ENCODE data around the gene SLC2A11.

DNA sequence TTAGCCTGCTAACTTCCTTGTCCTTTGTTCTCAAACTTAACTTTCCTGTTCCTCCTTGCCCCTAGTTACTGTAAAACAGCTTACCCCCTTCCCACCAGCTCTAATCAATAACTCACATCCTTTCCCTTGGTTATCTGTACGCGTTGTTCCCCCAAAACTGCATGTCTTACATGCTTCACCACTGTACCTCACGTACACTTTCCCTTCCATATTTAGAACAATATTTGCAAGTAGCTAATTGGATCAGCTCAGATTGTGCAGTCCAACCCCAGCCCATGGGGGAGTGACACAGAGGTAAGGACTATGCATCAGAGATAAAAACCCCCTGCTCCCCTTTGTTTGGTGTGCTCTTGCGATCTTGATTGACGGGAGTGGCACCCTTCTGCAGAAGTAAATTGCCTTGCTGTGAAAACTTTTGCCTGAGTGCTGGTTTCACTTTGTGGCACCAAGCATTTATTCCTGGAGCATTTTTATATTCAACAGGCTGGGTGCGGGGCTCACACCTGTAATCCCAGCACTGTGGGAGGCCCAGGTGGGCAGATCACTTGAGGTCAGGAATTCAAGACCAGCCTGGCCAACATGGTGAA, 67.4 kb downstream of the SLC2A11 start:
- TF ChIP-seq, protein P1, sequence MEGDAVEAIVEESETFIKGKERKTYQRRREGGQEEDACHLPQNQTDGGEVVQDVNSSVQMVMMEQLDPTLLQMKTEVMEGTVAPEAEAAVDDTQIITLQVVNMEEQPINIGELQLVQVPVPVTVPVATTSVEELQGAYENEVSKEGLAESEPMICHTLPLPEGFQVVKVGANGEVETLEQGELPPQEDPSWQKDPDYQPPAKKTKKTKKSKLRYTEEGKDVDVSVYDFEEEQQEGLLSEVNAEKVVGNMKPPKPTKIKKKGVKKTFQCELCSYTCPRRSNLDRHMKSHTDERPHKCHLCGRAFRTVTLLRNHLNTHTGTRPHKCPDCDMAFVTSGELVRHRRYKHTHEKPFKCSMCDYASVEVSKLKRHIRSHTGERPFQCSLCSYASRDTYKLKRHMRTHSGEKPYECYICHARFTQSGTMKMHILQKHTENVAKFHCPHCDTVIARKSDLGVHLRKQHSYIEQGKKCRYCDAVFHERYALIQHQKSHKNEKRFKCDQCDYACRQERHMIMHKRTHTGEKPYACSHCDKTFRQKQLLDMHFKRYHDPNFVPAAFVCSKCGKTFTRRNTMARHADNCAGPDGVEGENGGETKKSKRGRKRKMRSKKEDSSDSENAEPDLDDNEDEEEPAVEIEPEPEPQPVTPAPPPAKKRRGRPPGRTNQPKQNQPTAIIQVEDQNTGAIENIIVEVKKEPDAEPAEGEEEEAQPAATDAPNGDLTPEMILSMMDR (IDR thresholded peaks at IDR 0.05), result no peak
- TF ChIP-seq POLR2A (IDR thresholded peaks at IDR 0.05) (no peak), EP300 (IDR thresholded peaks at IDR 0.05) (no peak)
